Right lobe of liver (tissue), 4 donors: ENCODE data around the gene DGKH.

Source experiments
- CTCF ChIP-seq, 4 donors: fragments of 200-600 bp in 3 of 4; fragments of 450-650 bp in 1 of 4; IDR thresholded peaks; one replicate each; pipeline versions ENCODE4 v1.5.1 to v1.8.0; 2016 to 2022; ENCODE audit warnings: antibody characterized with exemption in 4 of 4, mild to moderate bottlenecking in 2 of 4
- POLR2A ChIP-seq: fragments of 450-650 bp; IDR thresholded peaks from one replicate; pipeline ENCODE4 v1.6.1; 2017; ENCODE audit warnings: antibody characterized with exemption, mild to moderate bottlenecking
- donor health status: DM: no; HTN: no; CAD: no.
- donor health status: DM: no; HTN: no; CAD: no.
- donor health status: DM: no; HTN: yes; CAD: no.

GRCh38 chr13:42035905-42036521 lies 12.4 kb upstream of the DGKH start:
- no peak for TF ChIP-seq CTCF (IDR thresholded peaks at IDR 0.05)
- TF ChIP-seq POLR2A, result no peak
